Measurements from ENCODE around the gene CEP250.
"Not testable (repeated sequence)": the region's sequence is repeated elsewhere in the genome, so short reads cannot be mapped to it uniquely, and the experiment has no call there.

Gene CEP250

GRCh38 chr20:35546127-35546526 is 90.7 kb downstream of the CEP250 start:
- ATAC-seq, result no peak
- Mint-ChIP-seq H3K9me3 (no peaks in the 10 kb centered on the region), H3K36me3 (ENCODE audit: low read depth) (peaks cover 18% of the 10 kb centered on the region), H3K4me3 (no peak overlapping the region), H3K27ac (no peak overlapping the region), H3K27me3 (no peaks in the 10 kb centered on the region), H3K4me1 (peaks cover 16% of the 10 kb centered on the region)
- DNase-seq, result no peak

GRCh38 chr20:35547329-35547728 is 91.9 kb downstream of the CEP250 start:
- ATAC-seq, result no peak
- no peaks in the 10 kb centered on the region for H3K9me3 Mint-ChIP-seq
- peaks cover 9% of the 10 kb centered on the region for H3K4me1 Mint-ChIP-seq
- H3K4me3 Mint-ChIP-seq, result no peak overlapping the region
- no peaks in the 10 kb centered on the region for H3K27me3 Mint-ChIP-seq
- no peak for DNase-seq
- H3K36me3 Mint-ChIP-seq (ENCODE audit: low read depth), result peaks cover 18% of the 10 kb centered on the region
- H3K27ac Mint-ChIP-seq, result no peak overlapping the region

GRCh38 chr20:35551503-35551902 is 96.1 kb downstream of the CEP250 start:
- Mint-ChIP-seq H3K27ac (no peak overlapping the region), H3K4me1 (no peaks in the 10 kb centered on the region), H3K9me3 (no peaks in the 10 kb centered on the region), H3K27me3 (no peaks in the 10 kb centered on the region), H3K36me3 (ENCODE audit: low read depth) (peaks cover 22% of the 10 kb centered on the region), H3K4me3 (no peak overlapping the region)
- DNase-seq (no peak), ATAC-seq (no peak)

- peaks cover 24% of the 10 kb centered on the region for H3K36me3 Mint-ChIP-seq (ENCODE audit: low read depth)
- H3K4me1 Mint-ChIP-seq, result no peaks in the 10 kb centered on the region
- H3K27ac Mint-ChIP-seq, result no peak overlapping the region
- DNase-seq, result no peak
- no peaks in the 10 kb centered on the region for H3K9me3 Mint-ChIP-seq
- no peak for ATAC-seq
- no peak overlapping the region for H3K4me3 Mint-ChIP-seq
- H3K27me3 Mint-ChIP-seq, result no peaks in the 10 kb centered on the region
Measured at GRCh38 chr20:35552914-35553313, 97.5 kb downstream of the CEP250 start.

GRCh38 chr20:35555461-35555860 is 100.1 kb downstream of the CEP250 start:
- not testable (repeated sequence) for ATAC-seq
- H3K36me3 Mint-ChIP-seq (ENCODE audit: low read depth), result peaks cover 11% of the 10 kb centered on the region

GRCh38 chr20:35555951-35556645 is 100.7 kb downstream of the CEP250 start:
- H3K27ac Mint-ChIP-seq, result no peak overlapping the region
- H3K4me1 Mint-ChIP-seq, result no peaks in the 10 kb centered on the region
- ATAC-seq, result no peak
- no peaks in the 10 kb centered on the region for H3K27me3 Mint-ChIP-seq
- H3K9me3 Mint-ChIP-seq, result no peaks in the 10 kb centered on the region
- H3K36me3 Mint-ChIP-seq (ENCODE audit: low read depth), result peaks cover 11% of the 10 kb centered on the region
- H3K4me3 Mint-ChIP-seq, result no peak overlapping the region
- no peak for DNase-seq

More at GRCh38 chr20:35555461-35555860, 100.1 kb downstream of the CEP250 start:
- not testable (repeated sequence) for DNase-seq, H3K4me1 Mint-ChIP-seq, H3K4me3 Mint-ChIP-seq, H3K27me3 Mint-ChIP-seq, H3K27ac Mint-ChIP-seq, H3K9me3 Mint-ChIP-seq

GRCh38 chr20:35556871-35557270 is 101.5 kb downstream of the CEP250 start:
- H3K27me3 Mint-ChIP-seq, result no peaks in the 10 kb centered on the region
- H3K36me3 Mint-ChIP-seq (ENCODE audit: low read depth), result peaks cover 11% of the 10 kb centered on the region
- H3K9me3 Mint-ChIP-seq, result no peaks in the 10 kb centered on the region
- no peak for DNase-seq
- no peaks in the 10 kb centered on the region for H3K4me1 Mint-ChIP-seq
- ATAC-seq, result no peak
- H3K4me3 Mint-ChIP-seq, result no peak overlapping the region
- no peak overlapping the region for H3K27ac Mint-ChIP-seq

- DNase-seq (no peak), ATAC-seq (no peak)
- Mint-ChIP-seq H3K27me3 (no peaks in the 10 kb centered on the region), H3K27ac (no peak overlapping the region), H3K36me3 (ENCODE audit: low read depth) (peaks cover 11% of the 10 kb centered on the region), H3K9me3 (no peaks in the 10 kb centered on the region), H3K4me1 (no peaks in the 10 kb centered on the region), H3K4me3 (no peak overlapping the region)
Measured at GRCh38 chr20:35558451-35558850, 103.1 kb downstream of the CEP250 start.

GRCh38 chr20:35559042-35559693 is 103.8 kb downstream of the CEP250 start:
- ATAC-seq, result no peak
- Mint-ChIP-seq H3K27me3 (no peaks in the 10 kb centered on the region), H3K4me3 (no peak overlapping the region), H3K36me3 (ENCODE audit: low read depth) (peaks cover 11% of the 10 kb centered on the region), H3K4me1 (no peaks in the 10 kb centered on the region), H3K9me3 (no peaks in the 10 kb centered on the region), H3K27ac (no peak overlapping the region)
- no peak for DNase-seq

GRCh38 chr20:35560105-35560511 is 104.7 kb downstream of the CEP250 start:
- ATAC-seq (no peak), DNase-seq (no peak)
- no peaks in the 10 kb centered on the region for H3K27me3 Mint-ChIP-seq
- no peaks in the 10 kb centered on the region for H3K9me3 Mint-ChIP-seq
- H3K4me3 Mint-ChIP-seq, result no peak overlapping the region
- H3K36me3 Mint-ChIP-seq (ENCODE audit: low read depth), result peaks cover 5% of the 10 kb centered on the region
- no peaks in the 10 kb centered on the region for H3K4me1 Mint-ChIP-seq
- no peak overlapping the region for H3K27ac Mint-ChIP-seq

GRCh38 chr20:35560541-35560940 is 105.1 kb downstream of the CEP250 start:
- no peak overlapping the region for H3K4me3 Mint-ChIP-seq

GRCh38 chr20:35561268-35561667 is 105.9 kb downstream of the CEP250 start:
- ATAC-seq, result no peak
- Mint-ChIP-seq H3K27me3 (peaks cover 2% of the 10 kb centered on the region), H3K27ac (no peak overlapping the region), H3K4me3 (no peak overlapping the region), H3K4me1 (no peaks in the 10 kb centered on the region), H3K36me3 (ENCODE audit: low read depth) (peaks cover 3% of the 10 kb centered on the region), H3K9me3 (no peaks in the 10 kb centered on the region)
- DNase-seq, result no peak

More at GRCh38 chr20:35560541-35560940, 105.1 kb downstream of the CEP250 start:
- Mint-ChIP-seq H3K9me3 (no peaks in the 10 kb centered on the region), H3K27ac (no peak overlapping the region), H3K4me1 (no peaks in the 10 kb centered on the region), H3K27me3 (no peaks in the 10 kb centered on the region), H3K36me3 (ENCODE audit: low read depth) (peaks cover 3% of the 10 kb centered on the region)
- ATAC-seq (no peak), DNase-seq (no peak)

GRCh38 chr20:35561671-35562070 is 106.3 kb downstream of the CEP250 start:
- ATAC-seq, result no peak
- Mint-ChIP-seq H3K36me3 (ENCODE audit: low read depth) (peaks cover 3% of the 10 kb centered on the region), H3K4me1 (no peaks in the 10 kb centered on the region), H3K27ac (no peak overlapping the region), H3K27me3 (peaks cover 2% of the 10 kb centered on the region), H3K4me3 (no peak overlapping the region), H3K9me3 (no peaks in the 10 kb centered on the region)
- no peak for DNase-seq

GRCh38 chr20:35562541-35563110 is 107.2 kb downstream of the CEP250 start:
- H3K36me3 Mint-ChIP-seq (ENCODE audit: low read depth), result no peaks in the 10 kb centered on the region
- H3K4me1 Mint-ChIP-seq, result no peaks in the 10 kb centered on the region
- peaks cover 5% of the 10 kb centered on the region for H3K27me3 Mint-ChIP-seq
- no peak overlapping the region for H3K4me3 Mint-ChIP-seq
- H3K27ac Mint-ChIP-seq, result no peak overlapping the region
- ATAC-seq, result no peak
- no peak for DNase-seq
- no peaks in the 10 kb centered on the region for H3K9me3 Mint-ChIP-seq

- Mint-ChIP-seq H3K36me3 (ENCODE audit: low read depth) (no peaks in the 10 kb centered on the region), H3K4me3 (no peak overlapping the region), H3K27me3 (peaks cover 5% of the 10 kb centered on the region), H3K9me3 (no peaks in the 10 kb centered on the region), H3K4me1 (no peaks in the 10 kb centered on the region), H3K27ac (no peak overlapping the region)
- no peak for DNase-seq
- no peak for ATAC-seq
Measured at GRCh38 chr20:35563834-35564233, 108.4 kb downstream of the CEP250 start.
